ENCODE measurements around the gene B4GALT5. TPM values are rescaled to one million over a fixed set of nuclear protein-coding genes. Genes with fewer than 3 reads are reported as not detected.
A peak's percentile ranks its signal among the peaks of the same experiment; 100 is the strongest.

Gene B4GALT5
- total and polyA plus RNA-seq, 7 donors: 32.0 to 284 (median 75.3) TPM

DNA sequence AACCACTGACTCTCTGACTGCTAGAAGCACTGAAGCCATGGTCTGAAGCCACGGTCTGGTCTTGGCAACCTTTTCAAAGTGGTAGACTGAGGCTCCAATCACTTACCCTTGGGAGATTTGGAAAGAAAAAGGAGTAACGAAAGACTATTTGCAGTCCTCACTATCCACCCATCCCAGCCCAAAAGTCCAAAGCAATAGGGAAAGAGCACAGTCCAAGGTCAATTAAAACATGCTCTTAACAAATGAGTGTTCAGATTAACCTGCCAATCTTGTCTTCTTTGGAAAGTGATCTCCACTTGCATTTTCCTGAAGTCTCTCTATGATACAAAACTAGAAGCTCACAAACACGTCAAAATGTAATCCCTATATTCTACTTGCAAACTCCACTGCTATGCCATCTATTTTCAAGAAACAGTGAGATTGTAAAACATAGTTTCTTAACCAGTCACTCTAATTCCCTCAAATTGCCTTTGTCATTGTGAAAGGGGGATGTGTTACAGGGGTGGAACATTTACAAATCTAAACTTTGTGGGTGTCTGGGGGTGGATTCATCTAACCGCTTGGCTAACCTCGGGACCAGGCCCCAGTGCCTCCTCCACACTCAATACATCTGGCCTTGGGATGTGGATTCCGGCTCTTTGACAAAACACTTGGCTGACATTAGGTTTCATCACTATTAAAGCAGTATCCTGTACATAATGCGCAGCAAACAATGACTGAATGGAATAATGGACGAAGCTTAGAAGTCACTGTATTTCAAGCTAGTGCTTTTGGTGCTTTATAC, 56.4 kb downstream of the B4GALT5 start:
- no peak for TF ChIP-seq CTCF (IDR thresholded peaks at IDR 0.05)
- intact Hi-C loops (cut with DNase I): no loop called here
- peak overlapping the region; percentile 78 for H3K27ac ChIP-seq
- peaks cover 72% of the 10 kb centered on the region for H3K4me1 ChIP-seq
- no peaks in the 10 kb centered on the region for H3K27me3 ChIP-seq (ENCODE audit: insufficient read depth in 3 of 3, low read length in 2 of 3)
- WGBS, 3 donors: 51 to 61% (median 52%) methylated on average over 8 of the region's 8 CpGs
- peaks cover 8 to 40% of the 10 kb centered on the region in 2 donors for H3K36me3 ChIP-seq (ENCODE audit: insufficient read depth in 1 of 2, low read depth in 1 of 2)
- DNase-seq: peak in 1 of 2 donors; percentile 36
- ATAC-seq: peak; percentile 7 to 56 (median 46)
- H3K9me3 ChIP-seq: no peaks in the 10 kb centered on the region
- peak overlapping the region; percentile 11 for H3K4me3 ChIP-seq

- Histone ChIP-seq H3K4me3 (no peak overlapping the region), H3K36me3 (ENCODE audit: insufficient read depth in 1 of 2, low read depth in 1 of 2) (peaks cover 8 to 50% of the 10 kb centered on the region in 2 donors), H3K9me3 (no peaks in the 10 kb centered on the region), H3K27me3 (ENCODE audit: insufficient read depth in 3 of 3, low read length in 2 of 3) (no peaks in the 10 kb centered on the region), H3K27ac (peak overlapping the region; percentile 78), H3K4me1 (peaks cover 63% of the 10 kb centered on the region)
- intact Hi-C loops (cut with DNase I): no loop called here
- DNase-seq: no peak
- 38 to 57% (median 41%) methylated on average over 7 of the region's 7 CpGs for WGBS, 3 donors
- ATAC-seq: peak; percentile 82 to 87 (median 85)
- TF ChIP-seq CTCF (IDR thresholded peaks at IDR 0.05): no peak
These were observed 57.4 kb downstream of the B4GALT5 start for GRCh38 chr20:49656304-49656703.

DNA sequence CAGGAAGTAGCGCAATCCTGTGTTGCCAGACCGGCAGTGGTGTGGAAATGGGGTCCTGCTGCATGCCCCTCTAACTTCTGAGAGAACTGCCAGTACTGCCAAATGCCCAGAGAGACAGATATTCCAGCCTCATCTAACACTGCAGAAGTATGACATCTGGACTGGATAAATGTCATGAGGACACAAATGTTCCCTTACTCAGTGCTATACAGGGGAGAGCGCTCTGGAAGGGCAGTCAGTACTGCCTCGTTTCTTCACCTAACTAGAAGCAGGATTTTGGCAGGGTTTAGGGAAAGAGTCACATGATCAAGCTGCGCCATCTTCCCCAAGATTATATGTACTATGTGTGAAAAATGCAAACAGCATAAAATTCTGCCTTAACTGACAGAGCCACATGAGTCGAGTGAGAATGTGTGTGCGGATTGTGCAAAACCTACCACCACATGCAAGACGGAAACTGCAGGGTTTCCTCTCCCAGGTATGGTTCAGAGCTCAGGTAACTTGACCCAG, 59.7 kb downstream of the B4GALT5 start:
- Histone ChIP-seq H3K4me3 (no peak overlapping the region), H3K9me3 (no peaks in the 10 kb centered on the region), H3K36me3 (ENCODE audit: insufficient read depth in 1 of 2, low read depth in 1 of 2) (peaks cover 8 to 67% of the 10 kb centered on the region in 2 donors), H3K27me3 (ENCODE audit: insufficient read depth in 3 of 3, low read length in 2 of 3) (no peaks in the 10 kb centered on the region), H3K4me1 (peaks cover 40% of the 10 kb centered on the region), H3K27ac (peak overlapping the region; percentile 10)
- ATAC-seq (peak in 2 of 4 donors; percentile 8 to 14), DNase-seq (no peak)
- intact Hi-C loops (cut with DNase I): no loop called here
- WGBS, 3 donors: 77 to 87% (median 80%) methylated on average over 8 of the region's 8 CpGs
- no peak for TF ChIP-seq CTCF (IDR thresholded peaks at IDR 0.05)

GRCh38 chr20:49649672-49650071, 64.0 kb downstream of the B4GALT5 start:
- ATAC-seq (no peak), DNase-seq (no peak)
- Histone ChIP-seq H3K27ac (no peak overlapping the region), H3K36me3 (ENCODE audit: insufficient read depth in 1 of 2, low read depth in 1 of 2) (peaks cover 22 to 94% of the 10 kb centered on the region in 2 donors), H3K4me1 (peaks cover 11% of the 10 kb centered on the region), H3K4me3 (no peak overlapping the region), H3K27me3 (ENCODE audit: insufficient read depth in 3 of 3, low read length in 2 of 3) (no peaks in the 10 kb centered on the region), H3K9me3 (no peaks in the 10 kb centered on the region)
- 77 to 79% (median 77%) methylated on average over 3 of the region's 3 CpGs for WGBS, 3 donors
- intact Hi-C loops (cut with DNase I): no loop called here
- no peak for TF ChIP-seq CTCF (IDR thresholded peaks at IDR 0.05)

All from psoas muscle (tissue), 8 donors.